GM12891 (cell line): ENCODE measurements around the gene DHRSX.

ENCODE experiments used
- PAX5 ChIP-seq: IDR thresholded peaks from 2 replicates; pipeline ENCODE4 v1.6.1; 2011; ENCODE audit warnings: low read length, moderate library complexity, mild to moderate bottlenecking; ENCODE audit not compliant: insufficient read depth, severe bottlenecking
- POLR2A ChIP-seq: IDR thresholded peaks from 2 replicates; pipeline ENCODE4 v1.6.1; 2011; ENCODE audit warnings: low read depth, low read length, control low read depth
- POLR2AphosphoS5 ChIP-seq: IDR thresholded peaks from 2 replicates; pipeline ENCODE4 v1.6.1; 2011; ENCODE audit warnings: low read depth, low read length, control low read depth
- POU2F2 ChIP-seq: IDR thresholded peaks from 2 replicates; pipeline ENCODE4 v1.6.1; 2011; ENCODE audit warnings: low read depth, mild to moderate bottlenecking, control low read depth, low read length, moderate library complexity
- SPI1 ChIP-seq: IDR thresholded peaks from 2 replicates; pipeline ENCODE4 v1.6.1; 2011; ENCODE audit warnings: low read depth, low read length, control low read depth
- TAF1 ChIP-seq: IDR thresholded peaks from 2 replicates; pipeline ENCODE4 v1.6.1; 2011; ENCODE audit warnings: low read depth, low read length, control low read depth

GRCh38 chrX:2410279-2411020 lies 90.3 kb downstream of the DHRSX start:
- no peak for TF ChIP-seq POLR2A
- no peak for TF ChIP-seq TAF1
- no peak for TF ChIP-seq PAX5
- TF ChIP-seq SPI1: no peak
- TF ChIP-seq POLR2AphosphoS5: no peak
- TF ChIP-seq POU2F2: no peak
